GM19025 (cell line): Measurements from ENCODE around the gene F2R.
"Not testable (repeated sequence)": the region's sequence is repeated elsewhere in the genome, so short reads cannot be mapped to it uniquely, and the experiment has no call there.

Source experiments
- ATAC-seq: cut with Tn5 transposase; IDR thresholded peaks from one replicate; pipeline ENCODE4 v1.9.1; 2021; ENCODE audit warnings: mild to moderate bottlenecking, low read depth, moderate library complexity; ENCODE audit not compliant: unreplicated experiment

The F2R gene

GRCh38 chr5:76747706-76748105, 31.8 kb downstream of the F2R start:
- ATAC-seq: no peak

- no peak for ATAC-seq
Measured at GRCh38 chr5:76751291-76751690, 35.4 kb downstream of the F2R start.

- no peak for ATAC-seq
Measured at GRCh38 chr5:76754668-76755078, 38.7 kb downstream of the F2R start.

GRCh38 chr5:76755779-76756637, 40.1 kb downstream of the F2R start:
- no peak for ATAC-seq

GRCh38 chr5:76757049-76757448, 41.1 kb downstream of the F2R start:
- no peak for ATAC-seq

GRCh38 chr5:76761118-76761517, 45.2 kb downstream of the F2R start:
- ATAC-seq: not testable (repeated sequence)

- ATAC-seq: no peak
Measured at GRCh38 chr5:76762484-76762883, 46.6 kb downstream of the F2R start.

- no peak for ATAC-seq
Measured at GRCh38 chr5:76763136-76763535, 47.2 kb downstream of the F2R start.

GRCh38 chr5:76764374-76764773, 48.4 kb downstream of the F2R start:
- ATAC-seq: no peak

GRCh38 chr5:76765249-76765648, 49.3 kb downstream of the F2R start:
- no peak for ATAC-seq

- ATAC-seq: no peak
Measured at GRCh38 chr5:76766746-76767145, 50.8 kb downstream of the F2R start.

GRCh38 chr5:76771041-76771440, 55.1 kb downstream of the F2R start:
- ATAC-seq: not testable (repeated sequence)

- ATAC-seq: no peak
Measured at GRCh38 chr5:76771705-76772405, 55.9 kb downstream of the F2R start.

GRCh38 chr5:76775921-76776320, 60.0 kb downstream of the F2R start:
- ATAC-seq: no peak

- no peak for ATAC-seq
Measured at GRCh38 chr5:76776391-76776790, 60.5 kb downstream of the F2R start.

- ATAC-seq: not testable (repeated sequence)
Measured at GRCh38 chr5:76780616-76781015, 64.7 kb downstream of the F2R start.

GRCh38 chr5:76781775-76782174, 65.8 kb downstream of the F2R start:
- no peak for ATAC-seq

- no peak for ATAC-seq
Measured at GRCh38 chr5:76782444-76782843, 66.5 kb downstream of the F2R start.
